Measurements from ENCODE around the gene SAFB.

The SAFB gene

GRCh38 chr19:5703819-5704818 is 81.2 kb downstream of the SAFB start:
- no peak for DNase-seq

- DNase-seq, result no peak
These were observed 82.7 kb downstream of the SAFB start for GRCh38 chr19:5705552-5705951.

DNA sequence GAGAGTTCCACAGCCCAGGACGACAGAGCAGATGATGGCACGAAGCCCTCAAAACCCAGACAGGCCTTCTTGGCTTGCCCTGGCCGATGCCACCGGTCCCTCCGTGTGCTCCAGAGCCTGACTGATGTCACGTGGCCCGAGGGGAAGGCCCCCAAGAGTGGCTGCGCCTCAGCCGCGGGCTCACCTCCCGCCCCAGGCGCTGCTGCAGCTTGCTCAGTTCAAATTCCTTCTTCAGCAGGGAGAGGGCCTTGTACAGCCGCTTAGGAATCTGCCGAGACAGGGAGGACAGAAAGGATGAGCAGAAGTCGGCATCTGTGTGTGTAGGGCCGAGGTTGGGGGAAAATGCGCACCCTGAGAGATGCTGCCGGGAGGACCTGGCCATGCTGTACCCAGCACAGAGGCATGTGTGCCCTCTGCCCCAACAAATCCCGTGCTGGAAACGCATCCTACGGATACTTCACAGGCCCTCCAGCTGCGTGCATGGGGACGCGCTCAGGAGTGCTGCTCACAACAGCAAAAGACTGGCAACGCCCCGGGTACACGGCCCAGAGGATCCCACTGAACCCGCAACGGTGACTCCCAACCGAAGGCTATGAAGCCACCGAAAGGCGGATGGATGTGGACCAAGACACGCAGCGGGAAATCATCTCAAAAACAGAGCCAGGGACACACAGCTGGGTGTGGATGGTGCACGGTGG is 84.1 kb downstream of the SAFB start:
- no peak for DNase-seq

GRCh38 chr19:5707576-5708575 is 85.0 kb downstream of the SAFB start:
- no peak for DNase-seq

DNA sequence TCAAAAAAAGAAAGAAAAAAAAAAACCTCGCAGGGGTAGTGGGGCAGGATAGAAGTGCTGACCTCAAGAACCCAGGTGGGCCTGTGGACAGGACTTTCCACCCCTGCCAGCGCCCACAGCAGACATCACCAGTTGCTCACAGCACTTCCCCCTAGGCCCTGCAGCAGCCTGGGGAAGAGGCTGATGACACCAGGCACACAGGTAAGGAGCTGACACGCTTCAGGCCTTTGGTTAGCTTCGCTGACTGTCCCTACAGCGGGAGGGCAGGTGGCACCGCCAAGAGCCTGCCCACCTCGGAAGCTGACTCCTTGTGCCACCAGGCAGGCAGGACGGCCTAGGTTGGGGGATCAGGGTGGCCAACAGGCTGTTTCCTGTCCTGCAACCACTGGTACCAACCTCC is 88.1 kb downstream of the SAFB start:
- no peak for DNase-seq

DNA sequence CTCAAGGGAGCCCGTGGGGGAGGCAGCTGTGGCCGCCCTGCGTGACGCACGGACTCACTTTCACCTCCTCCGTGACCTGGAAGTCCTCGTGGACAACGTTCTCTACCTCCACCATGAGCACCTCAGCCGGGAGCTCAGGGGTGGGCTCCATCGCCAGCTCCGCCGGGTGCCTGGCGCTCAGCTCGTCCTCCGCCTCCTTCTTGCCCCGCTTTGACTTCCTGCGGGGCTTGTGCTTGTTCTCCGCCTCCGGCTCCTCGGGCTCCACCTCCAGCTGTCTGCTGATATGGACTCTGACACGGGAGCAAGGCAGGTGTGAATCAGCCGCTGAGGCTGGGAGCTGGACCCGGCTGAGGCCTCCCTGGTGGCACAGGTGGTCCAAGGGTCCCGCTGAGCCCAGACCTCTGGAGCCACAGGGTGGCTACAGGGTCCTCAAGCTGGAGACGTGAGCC is 88.9 kb downstream of the SAFB start:
- no peak for DNase-seq

- DNase-seq, result no peak
These were observed 90.3 kb downstream of the SAFB start for GRCh38 chr19:5713228-5713627.

- no peak for DNase-seq
These were observed 91.9 kb downstream of the SAFB start for GRCh38 chr19:5714816-5715215.

DNA sequence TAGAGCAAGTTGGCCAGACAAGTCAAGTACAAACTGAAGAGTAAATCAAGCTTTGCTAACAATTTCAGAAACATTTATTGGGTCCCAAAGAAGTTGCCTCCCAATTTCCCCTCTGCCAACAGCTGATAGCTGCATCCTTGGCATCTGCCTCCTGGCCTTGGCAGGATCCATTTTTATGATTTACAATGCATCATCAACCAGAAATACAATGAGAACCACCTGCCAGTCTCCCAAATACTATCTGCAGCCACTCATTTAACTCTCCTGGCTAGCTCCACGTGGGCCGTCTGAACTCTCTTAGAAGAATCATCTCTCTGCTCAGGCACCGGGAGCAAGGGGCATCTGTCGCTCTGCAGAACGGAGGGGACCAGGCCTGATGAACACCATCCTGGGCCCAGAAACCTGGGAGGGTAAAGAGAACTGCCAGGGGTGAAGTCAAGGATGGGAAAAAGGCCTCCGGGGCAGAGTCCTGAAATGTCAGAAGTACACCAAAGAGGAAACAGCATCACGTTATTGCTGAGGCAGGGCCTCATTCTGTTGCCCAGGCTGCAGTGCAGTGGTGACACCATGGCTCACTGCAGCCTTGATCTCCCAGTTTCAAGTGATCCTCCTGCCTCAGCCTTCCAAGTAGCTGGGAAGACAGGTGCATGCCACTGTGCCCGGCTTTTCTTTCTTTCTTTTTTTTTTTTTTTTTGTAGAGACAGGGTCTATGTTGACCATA is 94.5 kb downstream of the SAFB start:
- no peak for DNase-seq

Measured in fibroblast of upper back skin (primary cell).